H9 (cell line): ENCODE results near the gene CSF2. TPM values are rescaled to one million over a fixed set of nuclear protein-coding genes. Genes with fewer than 3 reads are reported as not detected.

ENCODE experiments used
- DNase-seq: peaks from one replicate; pipeline ENCODE4 v3.0.0-alpha.2; 2017
- H2AFZ ChIP-seq: one replicate; pipeline ENCODE4 v1.6.1; 2013; ENCODE audit warnings: mild to moderate bottlenecking, low read length, control low read depth, moderate library complexity
- H2AK5ac ChIP-seq: 2 replicates; pipeline ENCODE4 v1.6.1; 2013; ENCODE audit warnings: low read length, control low read depth, mixed read lengths; ENCODE audit not compliant: insufficient read length
- H2BK120ac ChIP-seq: one replicate; pipeline ENCODE4 v1.6.1; 2013; ENCODE audit warnings: low read depth, mild to moderate bottlenecking, low read length, control low read depth, inconsistent platforms; ENCODE audit not compliant: poor library complexity, severe bottlenecking
- H2BK12ac ChIP-seq: 2 replicates; pipeline ENCODE4 v1.6.1; 2013; ENCODE audit warnings: low read length, control low read depth, mixed read lengths, low read depth; ENCODE audit not compliant: insufficient read length
- H2BK15ac ChIP-seq: 2 replicates; pipeline ENCODE4 v1.6.1; 2013; ENCODE audit warnings: low read depth, low read length, control low read depth
- H2BK20ac ChIP-seq: one replicate; pipeline ENCODE4 v1.6.1; 2013; ENCODE audit warnings: low read depth, mild to moderate bottlenecking, low read length, control low read depth, inconsistent platforms; ENCODE audit not compliant: poor library complexity, severe bottlenecking
- H2BK5ac ChIP-seq: 2 replicates; pipeline ENCODE4 v1.6.1; 2013; ENCODE audit warnings: low read length, control low read depth, mixed read lengths; ENCODE audit not compliant: insufficient read length
- H3K14ac ChIP-seq: 2 replicates; pipeline ENCODE4 v1.6.1; 2013; ENCODE audit warnings: low read length, control low read depth; ENCODE audit not compliant: insufficient read depth
- H3K18ac ChIP-seq: 2 replicates; pipeline ENCODE4 v1.6.1; 2013; ENCODE audit warnings: low read depth, mild to moderate bottlenecking, mixed read lengths, low read length, control low read depth; ENCODE audit not compliant: insufficient read length
- H3K23ac ChIP-seq: 2 replicates; pipeline ENCODE4 v1.6.1; 2013; ENCODE audit warnings: low read length, control low read depth, mixed read lengths, low read depth; ENCODE audit not compliant: insufficient read length
- H3K23me2 ChIP-seq: 2 replicates; pipeline ENCODE4 v1.6.1; 2013; ENCODE audit warnings: low read depth, mild to moderate bottlenecking, mixed read lengths, low read length, control low read depth; ENCODE audit not compliant: insufficient read length, poor library complexity, severe bottlenecking
- H3K27ac ChIP-seq: 2 replicates; pipeline ENCODE4 v1.5.1; 2013; ENCODE audit warnings: low read length, control low read depth, mixed read lengths, low read depth; ENCODE audit not compliant: insufficient read length
- H3K27me3 ChIP-seq: 2 replicates; pipeline ENCODE4 v1.6.1; 2013; ENCODE audit warnings: low read length, control low read depth, inconsistent platforms; ENCODE audit not compliant: insufficient read depth
- H3K4ac ChIP-seq: 2 replicates; pipeline ENCODE4 v1.6.1; 2013; ENCODE audit warnings: low read depth, mild to moderate bottlenecking, control low read depth, inconsistent platforms, low read length, moderate library complexity
- H3K4me1 ChIP-seq: 2 replicates; pipeline ENCODE4 v1.6.1; 2013; ENCODE audit warnings: low read length, control low read depth, inconsistent platforms; ENCODE audit not compliant: insufficient read depth
- H3K4me2 ChIP-seq: 2 replicates; pipeline ENCODE4 v1.6.1; 2013; ENCODE audit warnings: low read length, control low read depth, mixed read lengths; ENCODE audit not compliant: insufficient read length, insufficient read depth
- H3K56ac ChIP-seq: 2 replicates; pipeline ENCODE4 v1.6.1; 2013; ENCODE audit warnings: low read depth, mild to moderate bottlenecking, mixed read lengths, low read length, control low read depth; ENCODE audit not compliant: insufficient read length
- H3K79me1 ChIP-seq: 2 replicates; pipeline ENCODE4 v1.6.1; 2013; ENCODE audit warnings: low read depth, mild to moderate bottlenecking, moderate library complexity, low read length, control low read depth, inconsistent platforms; ENCODE audit not compliant: insufficient read depth, poor library complexity, severe bottlenecking
- H3K79me2 ChIP-seq: 2 replicates; pipeline ENCODE4 v1.6.1; 2013; ENCODE audit warnings: low read length, control low read depth, inconsistent platforms; ENCODE audit not compliant: insufficient read depth
- H3K9ac ChIP-seq: 2 replicates; pipeline ENCODE4 v1.6.1; 2013; ENCODE audit warnings: low read length, control low read depth, mixed read lengths; ENCODE audit not compliant: insufficient read length; ENCODE audit errors: extremely low read depth
- H3K9me3 ChIP-seq: one replicate; pipeline ENCODE4 v1.6.1; 2013; ENCODE audit warnings: low read depth, low read length, inconsistent platforms; ENCODE audit not compliant: control insufficient read depth
- H3T11ph ChIP-seq: one replicate; pipeline ENCODE4 v1.6.1; 2013; ENCODE audit warnings: mild to moderate bottlenecking, low read length, control low read depth, inconsistent platforms
- H4K20me1 ChIP-seq: one replicate; pipeline ENCODE4 v1.6.1; 2013; ENCODE audit not compliant: control insufficient read depth, insufficient read length, insufficient read depth
- H4K5ac ChIP-seq: 2 replicates; pipeline ENCODE4 v1.6.1; 2013; ENCODE audit warnings: low read depth, mild to moderate bottlenecking, mixed read lengths, low read length, control low read depth; ENCODE audit not compliant: insufficient read length
- H4K8ac ChIP-seq: replicated peaks from 2 replicates; pipeline ENCODE4 v1.6.1; 2013; ENCODE audit warnings: low read length, control low read depth, mixed read lengths, low read depth; ENCODE audit not compliant: insufficient read length
- H4K91ac ChIP-seq: 2 replicates; pipeline ENCODE4 v1.6.1; 2013; ENCODE audit warnings: low read depth, mild to moderate bottlenecking, moderate library complexity, mixed read lengths, low read length, control low read depth; ENCODE audit not compliant: insufficient read length
- H3K27ac Mint-ChIP-seq, 3 experiments: 2 replicates in 2 of 3; 3 replicates in 1 of 3; pipeline ENCODE4 v1.8.0; 2020 to 2021; ENCODE audit warnings: mixed read lengths in 3 of 3, mild to moderate bottlenecking in 1 of 3, moderate library complexity in 1 of 3
- H3K27me3 Mint-ChIP-seq: 2 replicates; pipeline ENCODE4 v1.8.0; 2021; ENCODE audit warnings: low read depth, mild to moderate bottlenecking, moderate library complexity, mixed read lengths
- H3K36me3 Mint-ChIP-seq, 3 experiments: 2 replicates in 2 of 3; 3 replicates in 1 of 3; pipeline ENCODE4 v1.8.0; 2020 to 2021; ENCODE audit warnings: low read depth in 3 of 3, mixed read lengths in 3 of 3; ENCODE audit not compliant: insufficient read depth in 1 of 3
- H3K4me1 Mint-ChIP-seq, 2 experiments: 2 replicates each; pipeline ENCODE4 v1.8.0; 2020; ENCODE audit warnings: mixed read lengths in 2 of 2
- H3K4me3 Mint-ChIP-seq, 2 experiments: 2 replicates in 1 of 2; 3 replicates in 1 of 2; pipeline ENCODE4 v1.8.0; 2020 to 2021; ENCODE audit warnings: mild to moderate bottlenecking in 2 of 2, mixed read lengths in 2 of 2, moderate library complexity in 1 of 2
- H3K9me3 Mint-ChIP-seq, 2 experiments: 2 replicates in 1 of 2; 3 replicates in 1 of 2; pipeline ENCODE4 v1.8.0; 2020; ENCODE audit warnings: mild to moderate bottlenecking in 2 of 2, mixed read lengths in 2 of 2, moderate library complexity in 1 of 2
- whole genome bisulfite sequencing: extraction: QIAGEN DNeasy Blood & Tissue Kit; methylation state at CpG from one replicate; pipeline ENCODE4 v1.1.7; 2013; ENCODE audit warnings: missing lambda C conversion rate, low lambda C conversion rate, mixed read lengths; ENCODE audit not compliant: insufficient read length; ENCODE audit errors: extremely low coverage; 5-methylcytosine and 5-hydroxymethylcytosine counted together
- total RNA-seq: library from RNA; stranded (reverse); gene quantifications from 2 replicates; pipeline ENCODE4 v1.2.1, GENCODE V29; 2021
- TF ChIP-seq, protein P1 (sequence below): fragments of 200-600 bp; sonication (generic); conservative IDR thresholded peaks from 3 replicates; pipeline ENCODE4 v1.8.0; 2021; ENCODE audit warnings: antibody characterized with exemption, mild to moderate bottlenecking

CSF2 gene
- total RNA-seq, 1 experiment from 2014 or later = not detected

DNA sequence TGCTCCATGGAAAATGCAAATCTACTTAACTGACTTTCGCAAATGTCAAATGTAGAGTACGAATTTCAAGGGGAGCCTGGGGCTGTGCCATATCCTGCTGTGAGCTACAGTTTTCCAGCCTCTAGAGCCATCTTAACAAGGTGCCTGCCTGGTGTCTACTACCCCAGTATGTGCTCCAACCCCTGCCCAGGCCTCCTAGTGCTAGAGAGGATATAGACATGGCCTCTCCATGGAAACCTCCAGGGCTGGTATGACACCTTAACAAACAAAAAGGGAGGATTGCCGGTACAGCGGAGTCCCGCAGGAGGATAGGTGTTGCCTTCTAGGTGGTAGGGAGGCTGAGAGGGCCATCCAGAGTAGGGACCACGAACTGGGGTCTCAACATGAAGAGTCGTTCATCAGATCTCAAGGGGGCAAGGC lies 26.7 kb upstream of the CSF2 start:
- no CpG with 5 or more reads among the region's 7 CpGs for WGBS
- no peak overlapping the region for H3K14ac ChIP-seq
- H3K9ac ChIP-seq = no peak overlapping the region
- no peak overlapping the region for H3K56ac ChIP-seq
- H3K27me3 ChIP-seq = no peaks in the 10 kb centered on the region
- Mint-ChIP-seq H3K36me3 (no peaks in the 10 kb centered on the region), H3K27me3 (peaks cover 2% of the 10 kb centered on the region; the same call in 1 of the 2 replicates), H3K9me3 (no peaks in the 10 kb centered on the region), H3K4me1 (peaks cover 13 to 14% of the 10 kb centered on the region in 2 experiments), H3K27ac (no peak overlapping the region), H3K4me3 (no peak overlapping the region)
- no peak overlapping the region for H4K91ac ChIP-seq
- no peaks in the 10 kb centered on the region; the same call in 1 of the 2 replicates for H3K4me1 ChIP-seq
- no peak overlapping the region for H2BK15ac ChIP-seq
- no peak overlapping the region for H4K8ac ChIP-seq
- no peak overlapping the region for H3K18ac ChIP-seq
- no peak overlapping the region for H3K23ac ChIP-seq
- H3K4me2 ChIP-seq = no peak overlapping the region
- TF ChIP-seq, protein P1, sequence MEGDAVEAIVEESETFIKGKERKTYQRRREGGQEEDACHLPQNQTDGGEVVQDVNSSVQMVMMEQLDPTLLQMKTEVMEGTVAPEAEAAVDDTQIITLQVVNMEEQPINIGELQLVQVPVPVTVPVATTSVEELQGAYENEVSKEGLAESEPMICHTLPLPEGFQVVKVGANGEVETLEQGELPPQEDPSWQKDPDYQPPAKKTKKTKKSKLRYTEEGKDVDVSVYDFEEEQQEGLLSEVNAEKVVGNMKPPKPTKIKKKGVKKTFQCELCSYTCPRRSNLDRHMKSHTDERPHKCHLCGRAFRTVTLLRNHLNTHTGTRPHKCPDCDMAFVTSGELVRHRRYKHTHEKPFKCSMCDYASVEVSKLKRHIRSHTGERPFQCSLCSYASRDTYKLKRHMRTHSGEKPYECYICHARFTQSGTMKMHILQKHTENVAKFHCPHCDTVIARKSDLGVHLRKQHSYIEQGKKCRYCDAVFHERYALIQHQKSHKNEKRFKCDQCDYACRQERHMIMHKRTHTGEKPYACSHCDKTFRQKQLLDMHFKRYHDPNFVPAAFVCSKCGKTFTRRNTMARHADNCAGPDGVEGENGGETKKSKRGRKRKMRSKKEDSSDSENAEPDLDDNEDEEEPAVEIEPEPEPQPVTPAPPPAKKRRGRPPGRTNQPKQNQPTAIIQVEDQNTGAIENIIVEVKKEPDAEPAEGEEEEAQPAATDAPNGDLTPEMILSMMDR = no peak
- no peaks in the 10 kb centered on the region for H3K9me3 ChIP-seq
- no peaks in the 10 kb centered on the region for H3K23me2 ChIP-seq
- no peak overlapping the region for H3T11ph ChIP-seq
- no peak overlapping the region for H3K4ac ChIP-seq
- no peaks in the 10 kb centered on the region for H3K79me1 ChIP-seq
- H4K20me1 ChIP-seq = no peaks in the 10 kb centered on the region
- H3K79me2 ChIP-seq = no peaks in the 10 kb centered on the region
- H2AK5ac ChIP-seq = no peak overlapping the region
- H2BK120ac ChIP-seq = no peak overlapping the region
- no peak overlapping the region for H2BK5ac ChIP-seq
- no peak overlapping the region for H2BK20ac ChIP-seq
- no peak overlapping the region for H2BK12ac ChIP-seq
- DNase-seq = peak; percentile 28
- no peak overlapping the region for H2AFZ ChIP-seq
- H4K5ac ChIP-seq = no peak overlapping the region
- H3K27ac ChIP-seq = no peak overlapping the region
